ENCODE measurements around the gene SLC17A6.

SLC17A6 gene

DNA sequence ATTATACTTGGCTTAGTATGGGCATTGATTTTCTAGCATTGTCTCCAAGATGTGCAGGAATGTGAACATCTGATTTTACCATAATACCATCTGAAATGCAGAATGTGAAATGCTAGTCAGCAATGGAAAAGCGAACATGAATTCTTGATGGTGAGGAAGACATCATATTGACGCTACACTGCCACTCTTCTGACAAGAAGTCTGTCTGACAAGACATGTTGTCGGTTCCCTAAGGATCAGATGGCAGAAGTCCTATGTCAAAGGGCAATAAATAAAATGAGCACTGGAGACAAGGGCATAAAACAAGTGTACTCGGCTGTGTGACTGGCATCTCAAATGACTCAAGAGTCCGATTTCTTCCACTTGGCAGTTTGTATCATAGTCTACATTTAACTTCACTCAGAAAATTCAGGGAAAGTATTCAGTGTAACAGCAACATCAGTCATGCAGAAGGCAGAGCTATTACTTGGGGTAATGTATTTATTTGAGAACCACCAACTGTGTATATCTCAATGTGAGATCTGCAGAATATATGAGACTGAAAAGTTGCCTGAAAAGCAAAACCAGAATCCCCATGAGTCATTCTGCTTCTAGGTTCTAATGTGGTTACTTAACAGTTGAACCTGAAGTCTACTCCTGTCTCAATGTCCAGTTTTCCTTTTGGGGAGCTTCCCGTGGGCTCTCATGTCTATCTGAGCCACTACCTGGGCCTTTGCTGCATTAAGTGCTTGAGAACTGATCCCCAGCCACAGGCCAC lies 51.5 kb downstream of the SLC17A6 start:
- no peak for DNase-seq (ENCODE audit: low spot score)

- DNase-seq (ENCODE audit: low spot score), result no peak
Observed at GRCh38 chr11:22390283-22390655, 52.1 kb downstream of the SLC17A6 start.

DNA sequence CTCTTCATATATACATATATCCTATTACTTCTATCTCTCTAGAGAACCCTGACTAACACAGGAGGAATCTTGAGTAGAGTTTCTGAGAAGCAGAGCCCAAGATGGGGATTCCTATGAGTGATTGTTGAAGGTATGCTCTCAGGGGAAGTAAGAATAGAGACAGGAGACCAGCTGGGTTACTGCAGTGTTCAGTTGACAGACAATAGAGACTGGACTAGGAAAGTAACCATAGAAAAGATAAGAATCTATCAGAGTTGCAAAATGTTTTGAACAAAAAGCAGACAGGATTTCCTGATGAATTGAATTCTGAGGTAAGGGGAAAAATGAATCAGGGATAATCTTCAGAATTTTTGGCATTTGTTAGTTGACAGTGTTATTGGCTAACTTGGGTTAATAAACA lies 54.4 kb downstream of the SLC17A6 start:
- no peak for DNase-seq (ENCODE audit: low spot score)

DNA sequence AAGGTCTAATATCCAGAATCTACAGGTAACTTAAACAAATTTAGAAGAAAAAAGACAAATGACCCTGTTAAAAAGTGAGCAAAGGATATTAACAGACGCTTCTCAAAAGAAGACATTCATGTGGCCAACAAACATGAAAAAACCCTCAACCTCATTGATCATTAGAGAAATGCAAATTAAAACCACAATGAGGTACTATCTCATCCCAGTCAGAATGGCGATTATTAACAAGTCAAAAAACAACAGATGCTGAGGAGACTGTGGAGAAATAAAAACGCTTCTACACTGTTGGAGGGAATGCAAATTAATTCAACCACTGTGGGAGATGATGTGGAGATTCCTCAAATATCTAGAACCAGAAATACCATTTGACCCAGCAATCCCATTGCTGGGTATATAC lies 67.2 kb downstream of the SLC17A6 start:
- no peak for DNase-seq (ENCODE audit: low spot score)

GRCh38 chr11:22407267-22407666 lies 69.1 kb downstream of the SLC17A6 start:
- DNase-seq (ENCODE audit: low spot score), result no peak

GRCh38 chr11:22407921-22408320 lies 69.7 kb downstream of the SLC17A6 start:
- DNase-seq (ENCODE audit: low spot score), result no peak

DNA sequence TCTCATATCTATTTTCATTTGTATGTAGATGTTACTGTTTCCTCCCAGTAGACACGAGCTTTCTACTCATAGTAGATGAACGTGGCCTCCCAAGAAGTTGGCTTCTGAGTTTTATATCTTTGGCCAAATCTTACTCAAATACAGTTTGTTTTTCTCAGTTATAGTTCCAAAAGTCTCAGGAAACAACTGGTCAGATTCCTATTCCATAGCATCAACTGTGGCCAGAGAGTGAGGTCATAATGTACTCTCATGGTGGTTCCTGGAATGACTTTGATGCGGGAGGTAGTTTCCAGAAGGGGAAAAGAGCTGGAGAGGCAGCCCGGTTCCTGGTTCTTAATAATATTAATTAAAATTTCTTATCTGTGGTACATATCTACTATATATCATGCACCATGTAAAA lies 77.3 kb downstream of the SLC17A6 start:
- no peak for DNase-seq (ENCODE audit: low spot score)

DNA sequence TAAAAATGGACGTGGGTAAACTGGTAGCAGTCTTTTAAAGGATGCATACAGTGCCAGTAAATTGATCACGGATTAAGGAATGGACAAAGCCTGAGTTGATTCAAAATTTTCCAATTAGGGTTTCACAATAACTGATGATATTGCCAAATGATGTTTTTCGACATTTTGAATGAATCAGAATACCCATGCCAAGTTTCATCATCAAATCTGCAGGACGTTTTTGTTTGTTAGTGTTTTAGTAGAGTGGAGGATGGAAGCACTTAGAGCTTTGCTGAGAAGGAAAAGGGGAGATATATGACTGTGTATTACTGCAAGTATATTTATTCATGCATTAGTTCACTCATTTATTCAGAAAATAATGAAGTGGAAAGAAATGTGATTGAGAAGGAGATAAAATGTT lies 78.3 kb downstream of the SLC17A6 start:
- no peak for DNase-seq (ENCODE audit: low spot score)

GRCh38 chr11:22426915-22427314 lies 88.7 kb downstream of the SLC17A6 start:
- no peak for DNase-seq (ENCODE audit: low spot score)

Data from COLO829 (cell line).